HepG2 (cell line): ENCODE data around the gene RPL18. TPM values are rescaled to one million over a fixed set of nuclear protein-coding genes. Genes with fewer than 3 reads are reported as not detected.

ENCODE experiments used
- ATRX ChIP-seq: sonication (generic); formaldehyde crosslinking; IDR thresholded peaks from 2 replicates; pipeline ENCODE4 v1.4.0; 2020; ENCODE audit warnings: missing genetic modification reagents, borderline replicate concordance
- BORCS8-MEF2B ChIP-seq: sonication (generic); formaldehyde crosslinking; IDR thresholded peaks from 2 replicates; pipeline ENCODE4 v1.8.0; 2022; ENCODE audit warnings: mild to moderate bottlenecking, missing genetic modification reagents
- CBX5 ChIP-seq: sonication (generic); formaldehyde crosslinking; IDR thresholded peaks from 2 replicates; pipeline ENCODE4 v1.4.0; 2020; ENCODE audit warnings: missing genetic modification reagents, borderline replicate concordance
- ISX ChIP-seq: sonication (generic); formaldehyde crosslinking; conservative IDR thresholded peaks from 2 replicates; pipeline ENCODE4 v1.5.0; 2020; ENCODE audit warnings: missing genetic modification reagents
- SOX6 ChIP-seq, 2 experiments: fragments of 450-650 bp in 1 of 2; sonication (generic) in 1 of 2; formaldehyde crosslinking in 1 of 2; IDR thresholded peaks; 2 replicates each; pipeline versions ENCODE4 v1.4.0 to v1.6.1; 2017 to 2020; ENCODE audit warnings: antibody characterized with exemption in 1 of 2, mild to moderate bottlenecking in 1 of 2, missing genetic modification reagents in 1 of 2
- SP4 ChIP-seq: sonication (generic); formaldehyde crosslinking; IDR thresholded peaks from 2 replicates; pipeline ENCODE4 v1.8.1; 2023; ENCODE audit warnings: mild to moderate bottlenecking, missing genetic modification reagents
- SSRP1 ChIP-seq: IDR thresholded peaks from 2 replicates; pipeline ENCODE4 v1.6.1; 2016; ENCODE audit warnings: control low read depth
- TBX2 ChIP-seq: sonication (generic); formaldehyde crosslinking; IDR thresholded peaks from 2 replicates; pipeline ENCODE4 v1.5.0; 2020; ENCODE audit warnings: missing genetic modification reagents, mild to moderate bottlenecking, borderline replicate concordance
- ZKSCAN5 ChIP-seq: sonication (generic); formaldehyde crosslinking; IDR thresholded peaks from 2 replicates; pipeline ENCODE4 v1.5.1; 2020; ENCODE audit warnings: mild to moderate bottlenecking, missing genetic modification reagents
- ZNF232 ChIP-seq: sonication (generic); formaldehyde crosslinking; IDR thresholded peaks from 2 replicates; pipeline ENCODE4 v1.4.0; 2020; ENCODE audit warnings: missing genetic modification reagents, borderline replicate concordance
- ZNF350 ChIP-seq: sonication (generic); formaldehyde crosslinking; IDR thresholded peaks from 2 replicates; pipeline ENCODE4 v1.4.0; 2020; ENCODE audit warnings: mild to moderate bottlenecking, low read depth, missing genetic modification reagents, borderline replicate concordance
- ZNF460 ChIP-seq: sonication (generic); formaldehyde crosslinking; IDR thresholded peaks from 2 replicates; pipeline ENCODE4 v1.5.1; 2020; ENCODE audit warnings: missing genetic modification reagents, mild to moderate bottlenecking, borderline replicate concordance
- ZNF670 ChIP-seq: sonication (generic); formaldehyde crosslinking; IDR thresholded peaks from 2 replicates; pipeline ENCODE4 v1.8.0; 2022; ENCODE audit warnings: mild to moderate bottlenecking, missing genetic modification reagents, borderline replicate concordance
- ZSCAN29 ChIP-seq: sonication (generic); formaldehyde crosslinking; conservative IDR thresholded peaks from 2 replicates; pipeline ENCODE4 v1.4.0; 2020; ENCODE audit warnings: mild to moderate bottlenecking, missing genetic modification reagents
- ZSCAN31 ChIP-seq: sonication (generic); formaldehyde crosslinking; IDR thresholded peaks from 2 replicates; pipeline ENCODE4 v1.5.0; 2020; ENCODE audit warnings: low read depth, mild to moderate bottlenecking, missing genetic modification reagents
- polyA plus RNA-seq, 8 experiments: library from polyadenylated mRNA; depleted of rRNA in 3 of 8; stranded (reverse) in 7 of 8; unstranded in 1 of 8; fragments of >200 nt; fragmentation: Illumina TruSeq in 4 of 8; extraction: Trizol in 4 of 8; gene quantifications; 2 replicates each; pipeline versions ENCODE4 v1.2.1 to v1.2.3, GENCODE V29; 2011 to 2016; ENCODE audit warnings: low read depth in 4 of 8, missing spikeins in 1 of 8, mixed read lengths in 1 of 8; ENCODE audit not compliant: insufficient read depth in 1 of 8
- total RNA-seq, 5 experiments: library from RNA; depleted of rRNA; stranded (reverse); fragments of >200 nt; fragmentation: Illumina TruSeq; extraction: Trizol; gene quantifications; 2 replicates each; pipeline ENCODE4 v1.2.3, GENCODE V29; 2016; ENCODE audit warnings: low read depth in 1 of 5
- TF ChIP-seq, protein P1 (sequence below): sonication (generic); formaldehyde crosslinking; IDR thresholded peaks from 2 replicates; pipeline ENCODE4 v1.4.0; 2020; ENCODE audit warnings: missing genetic modification reagents, mild to moderate bottlenecking, borderline replicate concordance
- TF ChIP-seq, protein P2 (sequence below): sonication (generic); formaldehyde crosslinking; IDR thresholded peaks from 2 replicates; pipeline ENCODE4 v1.5.0; 2020; ENCODE audit warnings: missing genetic modification reagents
- TF ChIP-seq, protein P3 (sequence below): sonication (generic); formaldehyde crosslinking; IDR thresholded peaks from 2 replicates; pipeline ENCODE4 v1.5.0; 2020; ENCODE audit warnings: missing genetic modification reagents, mild to moderate bottlenecking, borderline replicate concordance
- TF ChIP-seq, protein P4 (sequence below): sonication (generic); formaldehyde crosslinking; IDR thresholded peaks from 2 replicates; pipeline ENCODE4 v1.4.0; 2020; ENCODE audit warnings: mild to moderate bottlenecking, missing genetic modification reagents
- TF ChIP-seq, protein P5 (sequence below): sonication (generic); formaldehyde crosslinking; IDR thresholded peaks from 2 replicates; pipeline ENCODE4 v1.4.0; 2020; ENCODE audit warnings: missing genetic modification reagents, mild to moderate bottlenecking, borderline replicate concordance
- TF ChIP-seq, protein P6 (sequence below): sonication (generic); formaldehyde crosslinking; IDR thresholded peaks from 2 replicates; pipeline ENCODE4 v1.4.0; 2020; ENCODE audit warnings: missing genetic modification reagents, borderline replicate concordance

Gene RPL18
- total and polyA plus RNA-seq, 2 of the 13 experiments (the other 11 are each of a cell fraction or from before 2014, with no cell fraction given) = 1,485 to 1,639 TPM

DNA sequence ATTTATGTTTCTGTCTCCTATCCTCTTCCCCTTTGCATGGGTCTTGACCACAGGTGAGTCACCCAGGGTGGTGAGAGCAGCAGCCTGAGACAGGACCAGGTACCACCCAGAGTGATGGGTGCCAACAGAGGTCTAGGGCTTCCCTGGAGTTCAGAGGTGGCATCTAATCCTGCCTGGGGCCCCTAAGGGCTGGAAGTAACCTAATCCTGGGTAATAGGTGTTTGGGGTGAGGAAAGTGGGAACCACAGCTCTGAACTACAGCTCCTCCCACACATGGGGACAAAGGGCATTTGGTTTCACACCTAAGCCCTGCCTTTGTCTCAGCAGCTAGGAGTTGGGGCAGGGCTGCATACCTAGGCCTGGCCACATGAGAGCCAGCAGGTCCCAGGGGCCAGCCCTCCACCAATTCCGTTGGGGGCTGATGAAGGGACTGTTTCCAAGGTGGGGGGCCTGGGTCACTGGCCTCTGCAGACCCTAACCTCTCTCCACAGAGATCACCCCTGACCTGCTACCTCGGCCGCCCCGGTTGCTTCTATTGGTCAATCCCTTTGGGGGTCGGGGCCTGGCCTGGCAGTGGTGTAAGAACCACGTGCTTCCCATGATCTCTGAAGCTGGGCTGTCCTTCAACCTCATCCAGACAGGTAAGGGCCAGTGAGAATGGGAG is 8.4 kb upstream of the RPL18 start (continued):
- TF ChIP-seq, protein P1, sequence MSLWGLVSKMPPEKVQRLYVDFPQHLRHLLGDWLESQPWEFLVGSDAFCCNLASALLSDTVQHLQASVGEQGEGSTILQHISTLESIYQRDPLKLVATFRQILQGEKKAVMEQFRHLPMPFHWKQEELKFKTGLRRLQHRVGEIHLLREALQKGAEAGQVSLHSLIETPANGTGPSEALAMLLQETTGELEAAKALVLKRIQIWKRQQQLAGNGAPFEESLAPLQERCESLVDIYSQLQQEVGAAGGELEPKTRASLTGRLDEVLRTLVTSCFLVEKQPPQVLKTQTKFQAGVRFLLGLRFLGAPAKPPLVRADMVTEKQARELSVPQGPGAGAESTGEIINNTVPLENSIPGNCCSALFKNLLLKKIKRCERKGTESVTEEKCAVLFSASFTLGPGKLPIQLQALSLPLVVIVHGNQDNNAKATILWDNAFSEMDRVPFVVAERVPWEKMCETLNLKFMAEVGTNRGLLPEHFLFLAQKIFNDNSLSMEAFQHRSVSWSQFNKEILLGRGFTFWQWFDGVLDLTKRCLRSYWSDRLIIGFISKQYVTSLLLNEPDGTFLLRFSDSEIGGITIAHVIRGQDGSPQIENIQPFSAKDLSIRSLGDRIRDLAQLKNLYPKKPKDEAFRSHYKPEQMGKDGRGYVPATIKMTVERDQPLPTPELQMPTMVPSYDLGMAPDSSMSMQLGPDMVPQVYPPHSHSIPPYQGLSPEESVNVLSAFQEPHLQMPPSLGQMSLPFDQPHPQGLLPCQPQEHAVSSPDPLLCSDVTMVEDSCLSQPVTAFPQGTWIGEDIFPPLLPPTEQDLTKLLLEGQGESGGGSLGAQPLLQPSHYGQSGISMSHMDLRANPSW (CRISPR knock-in tag) = no peak
- TF ChIP-seq, protein P2, sequence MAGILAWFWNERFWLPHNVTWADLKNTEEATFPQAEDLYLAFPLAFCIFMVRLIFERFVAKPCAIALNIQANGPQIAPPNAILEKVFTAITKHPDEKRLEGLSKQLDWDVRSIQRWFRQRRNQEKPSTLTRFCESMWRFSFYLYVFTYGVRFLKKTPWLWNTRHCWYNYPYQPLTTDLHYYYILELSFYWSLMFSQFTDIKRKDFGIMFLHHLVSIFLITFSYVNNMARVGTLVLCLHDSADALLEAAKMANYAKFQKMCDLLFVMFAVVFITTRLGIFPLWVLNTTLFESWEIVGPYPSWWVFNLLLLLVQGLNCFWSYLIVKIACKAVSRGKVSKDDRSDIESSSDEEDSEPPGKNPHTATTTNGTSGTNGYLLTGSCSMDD = no peak
- TF ChIP-seq ZNF460 (CRISPR knock-in tag) (no peak), TBX2 (CRISPR knock-in tag) (peak; percentile 94), SSRP1 (no peak), ZSCAN29 (CRISPR knock-in tag) (no peak), ISX (no peak), ATRX (CRISPR knock-in tag) (no peak), SP4 (CRISPR knock-in tag) (no peak), BORCS8-MEF2B (CRISPR knock-in tag) (no peak), ZNF670 (CRISPR knock-in tag) (no peak), CBX5 (CRISPR knock-in tag) (no peak), SOX6 (IDR thresholded peaks at IDR 0.05) (no peak), SOX6 (CRISPR knock-in tag; IDR thresholded peaks at IDR 0.05) (peak; percentile 60; the same call in 1 of the 2 replicates), ZNF232 (no peak), ZSCAN31 (CRISPR knock-in tag) (0 out of 2 replicates have a peak, but pooled peaks have one; percentile 26), ZNF350 (CRISPR knock-in tag) (no peak), ZKSCAN5 (CRISPR knock-in tag) (no peak)
- TF ChIP-seq, protein P3, sequence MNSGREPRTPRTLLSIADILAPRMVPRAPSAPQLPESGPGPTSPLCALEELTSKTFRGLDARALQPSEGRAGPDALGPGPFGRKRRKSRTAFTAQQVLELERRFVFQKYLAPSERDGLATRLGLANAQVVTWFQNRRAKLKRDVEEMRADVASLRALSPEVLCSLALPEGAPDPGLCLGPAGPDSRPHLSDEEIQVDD (CRISPR knock-in tag) = no peak
- TF ChIP-seq, protein P4, sequence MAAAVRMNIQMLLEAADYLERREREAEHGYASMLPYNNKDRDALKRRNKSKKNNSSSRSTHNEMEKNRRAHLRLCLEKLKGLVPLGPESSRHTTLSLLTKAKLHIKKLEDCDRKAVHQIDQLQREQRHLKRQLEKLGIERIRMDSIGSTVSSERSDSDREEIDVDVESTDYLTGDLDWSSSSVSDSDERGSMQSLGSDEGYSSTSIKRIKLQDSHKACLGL (CRISPR knock-in tag) = no peak
- TF ChIP-seq, protein P5, sequence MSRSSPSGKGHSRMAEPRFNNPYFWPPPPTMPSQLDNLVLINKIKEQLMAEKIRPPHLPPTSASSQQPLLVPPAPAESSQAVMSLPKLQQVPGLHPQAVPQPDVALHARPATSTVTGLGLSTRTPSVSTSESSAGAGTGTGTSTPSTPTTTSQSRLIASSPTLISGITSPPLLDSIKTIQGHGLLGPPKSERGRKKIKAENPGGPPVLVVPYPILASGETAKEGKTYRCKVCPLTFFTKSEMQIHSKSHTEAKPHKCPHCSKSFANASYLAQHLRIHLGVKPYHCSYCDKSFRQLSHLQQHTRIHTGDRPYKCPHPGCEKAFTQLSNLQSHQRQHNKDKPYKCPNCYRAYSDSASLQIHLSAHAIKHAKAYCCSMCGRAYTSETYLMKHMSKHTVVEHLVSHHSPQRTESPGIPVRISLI (CRISPR knock-in tag) = no peak
- TF ChIP-seq, protein P6, sequence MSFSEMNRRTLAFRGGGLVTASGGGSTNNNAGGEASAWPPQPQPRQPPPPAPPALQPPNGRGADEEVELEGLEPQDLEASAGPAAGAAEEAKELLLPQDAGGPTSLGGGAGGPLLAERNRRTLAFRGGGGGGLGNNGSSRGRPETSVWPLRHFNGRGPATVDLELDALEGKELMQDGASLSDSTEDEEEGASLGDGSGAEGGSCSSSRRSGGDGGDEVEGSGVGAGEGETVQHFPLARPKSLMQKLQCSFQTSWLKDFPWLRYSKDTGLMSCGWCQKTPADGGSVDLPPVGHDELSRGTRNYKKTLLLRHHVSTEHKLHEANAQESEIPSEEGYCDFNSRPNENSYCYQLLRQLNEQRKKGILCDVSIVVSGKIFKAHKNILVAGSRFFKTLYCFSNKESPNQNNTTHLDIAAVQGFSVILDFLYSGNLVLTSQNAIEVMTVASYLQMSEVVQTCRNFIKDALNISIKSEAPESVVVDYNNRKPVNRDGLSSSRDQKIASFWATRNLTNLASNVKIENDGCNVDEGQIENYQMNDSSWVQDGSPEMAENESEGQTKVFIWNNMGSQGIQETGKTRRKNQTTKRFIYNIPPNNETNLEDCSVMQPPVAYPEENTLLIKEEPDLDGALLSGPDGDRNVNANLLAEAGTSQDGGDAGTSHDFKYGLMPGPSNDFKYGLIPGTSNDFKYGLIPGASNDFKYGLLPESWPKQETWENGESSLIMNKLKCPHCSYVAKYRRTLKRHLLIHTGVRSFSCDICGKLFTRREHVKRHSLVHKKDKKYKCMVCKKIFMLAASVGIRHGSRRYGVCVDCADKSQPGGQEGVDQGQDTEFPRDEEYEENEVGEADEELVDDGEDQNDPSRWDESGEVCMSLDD (CRISPR knock-in tag) = no peak
